Smooth muscle cell (in vitro differentiated cells): ENCODE measurements around the gene GPATCH1. TPM values are rescaled to one million over a fixed set of nuclear protein-coding genes. Genes with fewer than 3 reads are reported as not detected.

Source experiments
- DNase-seq: peaks from one replicate; lab custom pipeline; 2025; ENCODE audit not compliant: unreplicated experiment; lab: John Stamatoyannopoulos, UW
- H2AFZ ChIP-seq: fragments of 200-600 bp; sonication (generic); 2 replicates; pipeline ENCODE4 v1.6.0; 2016; ENCODE audit warnings: antibody characterized with exemption, low read depth, mild to moderate bottlenecking
- H3F3A ChIP-seq: fragments of 200-600 bp; sonication (generic); 2 replicates; pipeline ENCODE4 v1.6.0; 2017; ENCODE audit warnings: antibody characterized with exemption, low read depth
- H3K27ac ChIP-seq: fragments of 200-600 bp; sonication (generic); 2 replicates; pipeline ENCODE4 v1.5.1; 2016; ENCODE audit warnings: low read depth, mild to moderate bottlenecking
- H3K27me3 ChIP-seq: fragments of 200-600 bp; sonication (generic); 2 replicates; pipeline ENCODE4 v1.6.1; 2016; ENCODE audit warnings: low read depth, mild to moderate bottlenecking
- H3K36me3 ChIP-seq: fragments of 200-600 bp; sonication (generic); 2 replicates; pipeline ENCODE4 v1.5.1; 2016; ENCODE audit warnings: low read depth
- H3K4me1 ChIP-seq: fragments of 200-600 bp; sonication (generic); 2 replicates; pipeline ENCODE4 v1.5.1; 2016; ENCODE audit warnings: low read depth
- H3K4me2 ChIP-seq: fragments of 200-600 bp; sonication (generic); 2 replicates; pipeline ENCODE4 v1.6.0; 2016; ENCODE audit warnings: mild to moderate bottlenecking
- H3K4me3 ChIP-seq: fragments of 200-600 bp; sonication (generic); 2 replicates; pipeline ENCODE4 v1.5.1; 2016; ENCODE audit warnings: mild to moderate bottlenecking
- H3K79me2 ChIP-seq: fragments of 200-600 bp; sonication (generic); 2 replicates; pipeline ENCODE4 v1.6.0; 2016; ENCODE audit warnings: low read depth, mild to moderate bottlenecking
- H3K9ac ChIP-seq: fragments of 200-600 bp; sonication (generic); 2 replicates; pipeline ENCODE4 v1.6.0; 2016; ENCODE audit warnings: low read depth
- H3K9me3 ChIP-seq: fragments of 200-600 bp; sonication (generic); replicated peaks from 2 replicates; pipeline ENCODE4 v1.5.1; 2016; ENCODE audit warnings: low read depth
- H4K20me1 ChIP-seq: fragments of 200-600 bp; sonication (generic); 2 replicates; pipeline ENCODE4 v1.6.0; 2016; ENCODE audit warnings: low read depth
- CTCF ChIP-seq: fragments of 200-600 bp; sonication (generic); IDR thresholded peaks from 2 replicates; pipeline ENCODE4 v1.5.1; 2017; ENCODE audit warnings: borderline replicate concordance, mild to moderate bottlenecking, antibody characterized with exemption; ENCODE audit not compliant: insufficient read depth, poor library complexity, severe bottlenecking
- WGBS: methylation state at CpG from one replicate; pipeline ENCODE4 v1.1.7; 2016; ENCODE audit warnings: low lambda C conversion rate; 5-methylcytosine and 5-hydroxymethylcytosine counted together
- polyA plus RNA-seq: library from polyadenylated mRNA; unstranded; fragments of >200 nt; fragmentation: Nextera tagmentation; extraction: Ambion mirVana; gene quantifications from 2 replicates; pipeline ENCODE4 v1.2.1, GENCODE V29; 2016
- total RNA-seq: library from RNA; depleted of rRNA; stranded (reverse); fragments of >200 nt; gene quantifications from 2 replicates; pipeline ENCODE4 v1.2.3, GENCODE V29; 2014

The GPATCH1 gene
- total and polyA plus RNA-seq, 2 experiments from 2014 or later, result 2.8 to 4.3 TPM

GRCh38 chr19:33064792-33065550 is 16.0 kb upstream of the GPATCH1 start, which contains the start of gene RHPN2:
RHPN2 (minus strand) TSS chr19:33064888; CDS start chr19:33064852, 36 bp downstream.
- peaks cover 7% of the 10 kb centered on the region for H3K4me1 ChIP-seq
- no peak within 1 kb of the TSS for H3K27ac ChIP-seq
- no peak for TF ChIP-seq CTCF
- peaks cover 16% of the 10 kb centered on the region for H3K27me3 ChIP-seq
- H4K20me1 ChIP-seq, result no peaks in the 10 kb centered on the region
- 6% methylated on average over 54 of the region's 86 CpGs for WGBS
- peak within 1 kb of the TSS; percentile 56 for H3K4me3 ChIP-seq
- no peaks in the 10 kb centered on the region for H3F3A ChIP-seq
- no peaks in the 10 kb centered on the region for H3K36me3 ChIP-seq
- DNase-seq, result peak; percentile 26
- H2AFZ ChIP-seq, result peak within 1 kb of the TSS; percentile 72
- no peak within 1 kb of the TSS for H3K9ac ChIP-seq
- H3K9me3 ChIP-seq, result no peaks in the 10 kb centered on the region
- H3K79me2 ChIP-seq, result no peaks in the 10 kb centered on the region
- H3K4me2 ChIP-seq, result peak within 1 kb of the TSS; percentile 91

- Histone ChIP-seq H3K27me3 (peaks cover 16% of the 10 kb centered on the region), H3K79me2 (no peaks in the 10 kb centered on the region), H3K36me3 (no peaks in the 10 kb centered on the region), H3K9ac (no peak overlapping the region), H3K4me1 (peaks cover 7% of the 10 kb centered on the region), H3K27ac (no peak overlapping the region), H3K4me2 (no peak overlapping the region), H2AFZ (no peak overlapping the region), H3F3A (no peaks in the 10 kb centered on the region), H3K9me3 (no peaks in the 10 kb centered on the region), H4K20me1 (no peaks in the 10 kb centered on the region), H3K4me3 (no peak overlapping the region)
- whole genome bisulfite sequencing, result 89% methylated on average over 18 of the region's 18 CpGs
- no peak for DNase-seq
- TF ChIP-seq CTCF, result no peak
These were observed 14.4 kb upstream of the GPATCH1 start for GRCh38 chr19:33066543-33066942.

- Histone ChIP-seq H3K27ac (no peak overlapping the region), H3K4me3 (no peak overlapping the region), H4K20me1 (no peaks in the 10 kb centered on the region), H3K4me2 (no peak overlapping the region), H3F3A (no peaks in the 10 kb centered on the region), H3K79me2 (no peaks in the 10 kb centered on the region), H3K27me3 (peaks cover 16% of the 10 kb centered on the region), H3K9me3 (no peaks in the 10 kb centered on the region), H2AFZ (no peak overlapping the region), H3K36me3 (no peaks in the 10 kb centered on the region), H3K4me1 (peaks cover 7% of the 10 kb centered on the region), H3K9ac (no peak overlapping the region)
- no peak for DNase-seq
- TF ChIP-seq CTCF, result no peak
- WGBS, result 87% methylated on average over 8 of the region's 8 CpGs
These were observed 13.9 kb upstream of the GPATCH1 start for GRCh38 chr19:33067121-33067520.

GRCh38 chr19:33071887-33072286 is 9.1 kb upstream of the GPATCH1 start:
- no peak for DNase-seq

More at GRCh38 chr19:33071887-33072286, 9.1 kb upstream of the GPATCH1 start:
- Histone ChIP-seq H3K27me3 (no peaks in the 10 kb centered on the region), H2AFZ (no peak overlapping the region), H3K4me3 (no peak overlapping the region), H3K9me3 (no peaks in the 10 kb centered on the region), H3K36me3 (no peaks in the 10 kb centered on the region), H3K4me1 (no peaks in the 10 kb centered on the region), H3K9ac (no peak overlapping the region), H3F3A (no peaks in the 10 kb centered on the region), H3K4me2 (no peak overlapping the region), H4K20me1 (no peaks in the 10 kb centered on the region), H3K27ac (no peak overlapping the region), H3K79me2 (no peaks in the 10 kb centered on the region)
- WGBS, result 92% methylated on average over 7 of the region's 7 CpGs
- TF ChIP-seq CTCF, result no peak
